ENCODE measurements around the gene ARGLU1.

DNA sequence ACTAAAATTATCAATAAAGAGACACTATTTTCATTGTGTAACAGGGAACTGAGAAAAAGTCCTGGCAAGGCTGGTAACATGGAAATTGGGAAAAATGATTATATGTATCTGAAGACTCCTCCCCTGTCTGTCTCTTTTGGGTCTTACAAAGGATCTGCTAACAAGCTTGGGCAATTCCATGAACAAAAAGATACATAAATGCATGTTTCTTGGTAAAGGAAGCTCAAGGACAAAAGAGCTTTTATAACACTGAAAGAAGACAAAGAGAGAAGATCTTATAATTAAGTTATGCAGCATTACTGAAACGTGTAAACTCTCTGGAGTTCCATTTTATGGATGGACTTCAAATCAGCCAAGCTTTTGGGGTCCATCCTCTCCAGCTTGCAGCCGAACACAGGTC is 61.7 kb downstream of the ARGLU1 start:
- TF ChIP-seq CTBP1 (IDR thresholded peaks at IDR 0.05; ENCODE audit: borderline replicate concordance) (no peak), ZNF384 (IDR thresholded peaks at IDR 0.05) (no peak)
